GM18858 (cell line): Measurements from ENCODE around the gene S100P.

ENCODE experiments used
- ATAC-seq: cut with Tn5 transposase; IDR thresholded peaks from one replicate; pipeline ENCODE4 v1.9.1; 2021; ENCODE audit not compliant: unreplicated experiment

Gene S100P

DNA sequence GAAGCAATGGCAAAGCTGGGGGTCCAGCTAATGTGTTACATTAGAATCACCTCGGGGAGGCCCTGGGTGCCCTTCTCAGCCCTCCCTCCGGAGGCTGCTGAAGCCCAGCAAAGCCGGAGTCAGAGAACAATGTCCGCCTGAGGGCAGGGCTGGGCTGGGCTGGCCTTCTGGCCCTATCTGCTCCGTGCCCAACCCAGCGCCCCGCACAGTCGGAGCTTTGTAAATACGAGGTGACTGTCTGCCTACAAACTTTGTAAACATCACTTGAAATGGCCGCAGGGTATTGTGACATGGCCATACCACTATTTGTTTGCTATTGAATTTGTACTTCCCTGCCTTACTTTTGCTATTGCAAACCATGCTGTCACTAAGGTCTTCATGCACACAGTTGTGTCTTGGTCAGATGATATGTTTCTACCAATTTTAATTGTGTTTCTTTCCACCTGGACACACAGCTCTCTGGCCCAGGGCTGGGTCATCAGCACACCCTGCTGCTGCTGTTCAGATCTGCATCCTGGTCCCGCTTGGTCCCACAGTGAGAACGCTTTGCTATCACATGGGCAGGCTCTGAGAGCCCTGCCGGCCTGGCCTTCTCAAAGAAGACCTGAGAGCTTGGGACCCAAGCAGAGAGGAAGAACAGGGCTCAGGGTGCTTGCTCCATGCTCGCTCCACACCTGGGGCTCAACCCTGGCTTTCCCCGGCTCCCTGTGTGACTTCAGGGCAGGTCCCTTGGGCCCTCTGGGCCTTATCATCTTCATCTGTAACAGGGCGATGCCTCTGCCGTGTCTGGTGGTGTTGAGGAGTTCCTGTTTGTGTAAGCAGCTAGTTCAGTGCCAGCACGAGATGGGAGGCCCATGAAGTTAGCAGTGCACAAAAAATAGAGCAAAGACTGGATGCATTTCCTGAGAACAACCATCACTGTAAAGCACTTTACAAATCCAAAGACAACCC lies 2.3 kb downstream of the S100P start:
- no peak for ATAC-seq

DNA sequence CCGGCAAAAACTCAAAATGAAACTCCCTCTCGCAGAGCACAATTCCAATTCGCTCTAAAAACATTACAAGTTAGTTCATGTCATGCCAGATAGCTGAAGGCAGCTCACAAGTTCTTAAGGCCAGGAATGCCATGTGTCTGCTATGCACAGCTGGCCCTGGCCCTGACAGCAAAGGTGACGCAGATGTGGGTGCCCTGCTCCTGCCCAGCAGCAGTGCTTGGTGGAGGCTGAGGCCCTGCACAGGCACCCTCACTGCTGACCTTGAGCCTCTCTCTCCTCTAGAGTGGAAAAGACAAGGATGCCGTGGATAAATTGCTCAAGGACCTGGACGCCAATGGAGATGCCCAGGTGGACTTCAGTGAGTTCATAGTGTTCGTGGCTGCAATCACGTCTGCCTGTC lies 2.9 kb downstream of the S100P start:
- ATAC-seq = no peak

DNA sequence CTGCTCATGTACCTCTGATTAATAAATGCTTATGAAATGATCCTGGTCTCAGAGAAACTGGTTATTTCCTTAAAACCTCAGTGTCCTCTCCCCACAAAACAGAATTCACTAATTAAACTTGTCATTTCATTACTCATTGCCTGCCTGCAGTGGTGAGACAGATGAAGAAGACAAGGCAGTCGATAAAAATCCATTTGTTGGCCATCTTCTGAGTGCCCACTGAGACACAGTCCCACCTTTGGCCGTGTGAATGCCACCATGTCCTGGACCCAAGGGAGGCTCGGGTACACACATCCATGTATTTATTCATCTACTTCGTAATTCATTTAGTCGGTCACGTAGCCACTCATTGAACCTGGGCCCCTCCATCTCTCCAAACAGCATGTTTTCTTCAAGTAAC lies 3.5 kb downstream of the S100P start:
- no peak for ATAC-seq

DNA sequence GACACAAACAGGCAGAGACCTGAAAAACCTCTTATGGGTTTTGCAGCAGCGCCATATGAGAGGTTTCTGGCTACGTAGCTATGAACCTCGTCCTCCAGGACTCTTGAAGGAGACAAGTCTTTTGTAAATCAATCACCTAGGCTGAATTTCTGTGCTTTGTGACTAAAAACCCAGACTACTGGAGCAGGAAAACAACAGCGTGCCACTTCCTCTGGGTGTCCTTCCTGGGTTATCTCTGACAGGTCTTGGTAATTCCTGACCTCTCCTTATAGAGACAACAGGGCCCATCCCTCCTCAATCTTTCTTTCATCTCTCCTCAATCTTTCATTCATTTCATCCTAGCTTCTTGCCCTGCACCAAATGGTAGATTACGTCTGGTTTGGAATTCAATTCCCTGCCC lies 5.7 kb downstream of the S100P start:
- ATAC-seq = no peak

DNA sequence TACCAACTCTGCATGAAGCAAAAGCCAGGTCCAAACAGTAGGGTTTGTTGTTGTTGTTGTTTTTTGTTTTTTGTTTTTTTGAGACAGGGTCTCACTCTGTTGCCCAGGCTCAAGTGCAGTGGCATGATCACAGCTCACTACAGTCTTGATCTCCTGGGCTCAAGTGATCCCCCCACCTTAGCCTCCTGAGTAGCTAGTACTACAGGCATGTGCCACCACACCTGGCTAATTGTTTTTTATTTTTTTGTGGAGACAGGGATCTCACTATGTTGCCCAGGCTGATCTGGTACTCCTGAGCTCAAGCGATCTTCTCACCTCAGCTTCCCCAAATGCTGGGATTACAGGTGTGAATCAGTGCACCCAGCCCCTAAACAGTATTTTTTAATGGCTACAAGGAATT lies 6.2 kb downstream of the S100P start:
- no peak for ATAC-seq

DNA sequence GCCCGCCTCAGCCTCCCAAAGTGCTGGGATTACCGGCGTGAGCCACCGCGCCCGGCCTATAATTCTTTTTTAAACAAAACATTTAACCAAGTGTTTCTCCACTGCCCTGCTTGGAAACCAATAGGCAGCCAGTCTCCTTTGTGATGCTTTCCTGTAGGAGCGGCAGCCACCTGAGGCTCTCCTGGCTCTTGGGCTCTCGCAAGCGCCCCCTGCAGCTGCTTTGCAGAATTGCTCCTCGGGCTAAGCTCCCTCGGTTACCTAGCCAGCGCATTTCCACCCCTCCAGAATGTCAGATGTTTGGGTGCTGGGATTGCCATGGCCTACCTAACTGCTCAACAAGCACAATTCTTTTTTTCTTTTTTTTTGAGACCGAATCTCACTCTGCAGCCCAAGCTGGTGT lies 7.7 kb downstream of the S100P start:
- no peak for ATAC-seq

DNA sequence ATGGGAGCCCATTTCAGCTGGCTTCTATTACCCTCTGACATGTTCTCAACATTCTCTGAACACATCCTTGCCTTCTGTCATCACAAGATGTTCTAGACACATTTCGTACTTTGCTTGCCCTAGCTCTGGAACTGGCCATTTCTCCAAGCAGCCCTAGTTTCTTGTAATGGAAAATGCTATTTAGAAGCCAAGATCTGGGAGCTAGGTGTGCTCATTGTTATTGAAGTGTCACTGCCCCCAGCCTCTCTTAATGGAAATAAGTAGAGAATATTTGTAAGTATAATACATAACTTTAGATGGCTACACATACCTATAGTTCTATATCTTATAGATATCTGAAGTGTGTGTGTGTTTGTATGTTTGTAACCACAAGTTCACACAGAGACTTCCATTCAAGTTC lies 9.1 kb downstream of the S100P start:
- no peak for ATAC-seq

DNA sequence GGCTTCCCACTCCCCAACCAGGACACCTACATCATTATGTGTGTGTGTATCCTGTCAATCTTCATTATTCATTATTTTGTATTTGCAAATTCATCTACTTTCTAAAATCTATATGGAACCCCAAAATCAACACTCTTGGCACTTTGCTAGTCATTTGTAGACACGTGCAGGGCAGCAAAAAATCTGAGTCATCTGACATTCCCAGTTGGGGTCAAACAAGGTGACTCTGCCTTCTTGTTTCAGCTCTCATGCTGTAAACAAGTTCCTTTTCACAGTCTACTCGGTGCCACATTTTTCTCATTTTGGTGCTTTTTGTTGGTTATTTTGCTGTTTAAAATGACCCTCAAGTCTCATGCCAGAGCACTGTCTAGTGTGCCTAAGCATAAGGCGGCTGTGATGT lies 10.1 kb downstream of the S100P start:
- ATAC-seq = no peak

DNA sequence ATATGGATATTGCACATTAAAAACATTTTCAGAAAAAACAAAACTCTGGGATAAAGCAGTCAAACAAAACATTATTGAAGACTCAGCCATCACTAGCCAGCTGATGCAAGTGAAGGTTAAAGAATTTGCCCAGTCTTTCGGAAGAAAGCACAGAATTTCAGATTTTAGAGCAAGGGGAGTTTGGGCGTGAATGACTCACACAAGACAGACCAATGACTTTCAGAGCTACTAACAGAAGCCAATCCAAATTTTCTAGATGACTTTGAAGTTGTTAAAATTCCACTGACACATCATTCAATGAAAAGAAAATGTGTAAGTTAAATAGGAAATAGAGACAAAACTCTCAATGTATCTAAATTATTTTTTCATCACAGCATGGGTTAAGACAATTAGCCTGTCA lies 12.0 kb downstream of the S100P start:
- no peak for ATAC-seq

DNA sequence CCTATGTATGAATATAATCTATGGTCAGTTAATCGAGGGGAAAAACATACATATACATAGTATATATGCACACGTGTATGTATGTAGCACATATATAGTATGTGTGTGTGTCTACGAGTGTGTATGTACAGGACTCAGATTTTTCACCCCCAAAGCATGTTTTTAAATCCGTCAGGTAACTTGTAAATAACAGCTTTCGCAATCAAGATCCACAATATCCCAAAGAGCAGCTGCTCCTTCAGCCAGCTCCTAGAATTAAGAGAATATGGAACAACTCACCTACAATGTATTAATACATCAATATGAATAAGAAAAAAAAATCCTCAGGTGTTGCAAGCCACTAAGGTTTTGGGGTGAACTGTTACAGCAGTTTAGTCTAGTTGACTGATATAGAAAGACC lies 12.5 kb downstream of the S100P start:
- ATAC-seq = no peak

DNA sequence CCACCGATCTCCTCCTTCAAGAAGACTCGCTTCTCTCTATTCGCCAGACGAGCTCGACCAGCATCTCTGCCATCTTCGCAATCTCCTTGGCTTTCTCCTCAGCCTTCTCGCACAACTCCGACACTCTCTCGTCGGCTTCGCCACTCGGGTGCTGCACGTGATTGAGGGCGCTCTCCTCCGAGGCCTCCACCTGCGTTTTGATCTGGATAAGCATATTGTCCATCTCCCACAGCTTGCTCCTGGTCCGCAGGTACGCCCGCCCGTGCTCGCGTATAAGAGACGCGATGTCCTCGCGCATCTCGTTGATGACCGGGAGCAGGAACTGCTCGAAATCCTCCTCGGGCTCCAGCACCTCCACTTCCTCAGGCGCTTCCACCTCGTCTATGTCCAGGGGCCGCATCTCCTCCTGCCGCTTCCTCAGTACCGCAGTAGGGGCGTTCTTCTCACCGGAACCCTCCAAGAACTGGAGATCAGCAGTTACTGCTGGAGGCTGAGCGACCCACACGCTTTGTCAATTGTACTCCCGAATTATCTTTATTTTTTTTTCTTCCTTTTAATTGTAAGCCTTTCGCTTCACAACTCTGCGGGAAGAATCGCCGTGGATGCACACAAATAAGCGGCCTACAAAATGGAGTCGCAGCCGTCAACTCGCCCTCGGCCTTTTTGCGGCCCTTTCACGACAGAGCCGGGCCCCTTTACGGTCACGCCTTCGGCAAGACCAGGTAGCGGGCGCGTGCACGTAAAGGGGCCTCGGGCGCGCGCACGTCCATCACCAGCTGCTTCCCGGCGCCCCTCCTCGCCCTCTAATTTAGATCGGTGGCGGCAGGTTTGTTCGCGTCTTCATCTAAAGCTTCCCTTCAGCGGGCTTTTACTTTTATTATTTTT lies 15.8 kb downstream of the S100P start, which contains the start of gene MRFAP1L1:
Gene MRFAP1L1, minus strand, starts transcription at position 636 of the 885 bp plus-strand sequence. Its CDS starts 236 bp downstream, at position 400.
- ATAC-seq = peak; percentile 41

DNA sequence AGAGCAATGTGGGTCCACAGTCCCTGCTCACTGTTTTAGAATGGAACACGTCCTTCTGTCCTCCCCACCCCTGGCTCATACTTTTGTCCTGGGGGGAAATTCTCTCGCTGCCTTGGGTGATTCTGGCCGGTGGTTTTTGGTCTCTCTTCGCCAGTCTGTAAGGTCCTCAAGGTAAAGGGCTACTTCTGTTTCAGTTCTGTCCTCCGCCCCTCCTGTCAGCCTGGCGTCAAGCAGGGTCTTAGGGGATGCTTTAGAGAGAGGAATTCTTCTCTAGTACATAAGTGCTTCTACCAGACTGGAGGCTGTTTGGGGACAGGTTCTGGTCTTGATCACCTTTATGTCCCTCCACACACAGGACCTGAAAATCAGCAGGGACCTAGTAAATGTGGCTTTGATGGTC lies 16.6 kb downstream of the S100P start:
- no peak for ATAC-seq

DNA sequence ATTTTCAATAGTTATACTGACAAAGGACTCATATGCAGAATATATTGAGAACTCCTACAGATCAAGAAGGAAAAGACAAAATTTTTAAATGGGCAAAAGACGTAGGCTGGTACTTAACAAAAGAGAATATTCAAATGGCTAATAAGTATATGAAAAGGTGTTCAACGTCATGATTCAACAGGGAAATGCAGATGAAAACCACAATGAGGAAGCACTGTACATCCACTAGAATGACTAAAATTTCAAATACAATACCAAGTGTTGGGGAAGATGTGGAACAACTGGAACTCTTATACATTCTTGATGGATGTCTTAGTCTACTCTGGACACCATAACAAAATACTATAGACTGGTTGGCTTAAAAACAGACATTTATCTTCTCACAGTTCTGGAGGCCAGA lies 17.3 kb downstream of the S100P start:
- no peak for ATAC-seq

DNA sequence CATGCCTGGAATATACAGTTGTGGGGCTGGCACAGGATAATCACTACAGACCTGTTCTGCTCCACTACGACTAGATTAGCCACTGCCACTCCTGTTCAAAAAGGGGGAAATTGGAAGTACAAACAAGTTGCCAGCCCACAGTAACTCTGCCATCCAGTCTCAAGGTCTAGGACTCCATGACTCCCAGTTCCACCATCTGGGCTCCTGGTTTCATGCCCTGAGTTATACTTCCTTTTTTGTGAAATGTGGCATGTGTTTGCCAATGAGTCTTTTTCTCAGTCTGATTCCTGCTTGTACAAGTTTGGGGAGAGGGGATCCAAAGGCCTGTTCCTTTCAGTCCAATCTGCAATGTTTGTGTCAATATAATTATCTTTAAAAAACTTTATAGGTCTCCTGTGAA lies 21.3 kb downstream of the S100P start:
- ATAC-seq = no peak

DNA sequence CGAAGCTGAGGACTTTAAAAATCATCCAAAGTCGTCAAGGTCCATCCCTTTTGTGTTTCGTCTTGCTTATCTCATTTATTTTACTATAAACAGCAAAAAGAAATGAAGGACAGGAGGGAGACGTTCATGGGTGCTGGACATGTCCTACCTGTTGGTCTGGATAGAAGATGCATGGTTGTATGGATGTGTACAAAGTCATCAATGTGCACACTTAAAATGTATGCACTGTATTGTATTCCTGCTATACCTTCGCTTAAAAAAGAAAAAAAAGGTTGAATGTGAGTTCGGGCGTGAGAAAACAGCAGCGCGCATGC lies 22.0 kb downstream of the S100P start:
- ATAC-seq = no peak

DNA sequence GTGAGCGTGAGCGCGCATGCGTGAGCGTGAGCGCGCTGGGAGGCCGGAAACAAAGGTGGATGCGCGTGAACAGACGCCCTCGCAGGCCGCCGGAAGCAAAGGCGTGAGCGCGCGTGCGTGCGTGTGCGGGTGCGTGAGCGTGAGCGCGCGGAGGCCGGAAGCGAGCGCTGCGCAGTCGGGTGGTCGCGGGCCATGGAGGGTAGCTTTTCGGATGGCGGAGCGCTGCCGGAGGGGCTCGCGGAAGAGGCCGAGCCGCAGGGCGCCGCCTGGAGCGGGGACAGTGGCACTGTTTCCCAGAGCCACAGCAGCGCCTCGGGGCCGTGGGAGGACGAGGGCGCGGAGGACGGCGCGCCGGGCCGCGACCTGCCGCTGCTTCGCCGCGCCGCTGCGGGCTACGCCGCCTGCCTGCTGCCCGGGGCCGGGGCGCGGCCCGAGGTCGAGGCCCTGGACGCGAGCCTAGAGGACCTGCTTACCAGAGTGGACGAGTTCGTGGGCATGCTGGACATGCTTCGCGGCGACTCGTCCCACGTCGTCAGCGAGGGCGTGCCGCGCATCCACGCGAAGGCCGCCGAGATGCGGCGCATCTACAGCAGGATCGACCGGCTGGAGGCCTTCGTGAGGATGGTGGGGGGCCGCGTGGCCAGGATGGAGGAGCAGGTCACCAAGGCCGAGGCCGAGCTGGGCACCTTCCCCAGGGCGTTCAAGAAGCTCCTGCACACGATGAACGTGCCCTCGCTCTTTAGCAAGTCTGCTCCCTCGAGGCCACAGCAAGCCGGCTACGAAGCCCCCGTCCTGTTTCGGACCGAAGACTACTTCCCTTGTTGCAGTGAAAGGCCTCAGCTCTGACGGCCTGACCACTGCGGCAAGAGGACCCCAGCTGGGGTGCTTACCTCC lies 22.6 kb downstream of the S100P start, which contains the start of gene BLOC1S4:
Gene BLOC1S4, plus strand, starts transcription at position 157 of the 894 bp plus-strand sequence. Its CDS starts 36 bp downstream, at position 193.
- ATAC-seq = peak; percentile 70

DNA sequence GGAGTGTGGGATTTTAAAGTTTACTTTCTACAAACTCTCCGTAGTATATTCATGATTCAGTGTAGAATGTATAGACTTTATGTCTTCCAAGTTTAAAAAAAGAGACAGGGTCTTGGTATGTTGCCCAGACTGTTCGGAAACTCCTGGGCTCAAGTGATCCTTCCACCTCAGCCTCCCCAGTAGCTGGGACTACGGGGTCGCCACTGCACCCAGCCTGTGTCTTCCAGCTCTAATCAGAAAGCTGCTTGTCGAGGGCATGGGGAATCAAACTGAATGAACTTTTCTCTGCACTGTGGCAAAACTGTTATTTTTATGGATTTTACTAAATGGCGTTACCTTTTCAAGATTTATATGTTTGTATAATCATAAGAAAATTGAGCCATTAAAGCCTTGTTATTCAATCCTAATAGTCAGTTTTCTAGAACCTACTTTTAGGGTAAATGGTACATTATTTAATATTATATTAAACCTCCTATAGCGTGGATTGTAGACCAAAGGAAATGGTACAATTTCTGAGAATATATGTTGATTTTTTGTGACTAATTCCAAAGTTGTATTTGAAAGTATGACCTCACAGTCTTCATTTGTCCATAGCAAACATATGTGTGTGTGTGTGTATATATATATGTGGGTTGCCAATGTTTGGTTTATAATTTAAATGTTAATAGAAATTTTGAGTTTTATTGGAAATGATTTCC lies 23.4 kb downstream of the S100P start:
- no peak for ATAC-seq

DNA sequence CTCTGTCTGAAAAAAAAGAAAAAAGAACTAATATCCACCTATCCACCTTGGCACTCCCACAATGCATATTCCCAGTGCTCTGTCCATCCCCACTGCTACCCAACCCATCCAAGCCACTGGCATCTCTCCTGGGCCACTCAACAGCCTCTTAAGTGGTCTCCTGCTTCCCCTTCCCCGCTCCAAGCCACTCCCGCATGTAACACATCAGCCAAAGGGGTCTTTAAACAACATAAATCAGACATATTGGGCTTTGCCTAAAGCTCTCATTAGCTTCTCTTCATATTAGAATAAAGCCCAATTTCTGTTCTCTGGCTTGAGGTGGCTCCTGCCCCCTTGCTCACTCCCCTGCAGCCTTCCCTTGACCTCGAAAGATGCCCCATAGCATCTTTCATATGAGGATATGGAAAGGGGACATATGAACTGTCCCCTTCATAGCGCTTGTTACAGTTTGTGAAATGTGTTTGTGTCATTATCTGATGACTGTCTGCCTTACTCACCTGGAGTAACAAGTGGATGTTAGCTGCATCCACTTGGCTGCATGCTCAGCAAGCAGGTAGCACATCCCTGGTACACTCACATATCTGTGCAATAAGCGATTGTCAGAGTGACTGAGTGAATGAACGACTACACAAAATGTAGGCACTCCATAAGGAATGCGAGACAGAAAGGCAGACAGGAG lies 25.4 kb downstream of the S100P start:
- no peak for ATAC-seq

DNA sequence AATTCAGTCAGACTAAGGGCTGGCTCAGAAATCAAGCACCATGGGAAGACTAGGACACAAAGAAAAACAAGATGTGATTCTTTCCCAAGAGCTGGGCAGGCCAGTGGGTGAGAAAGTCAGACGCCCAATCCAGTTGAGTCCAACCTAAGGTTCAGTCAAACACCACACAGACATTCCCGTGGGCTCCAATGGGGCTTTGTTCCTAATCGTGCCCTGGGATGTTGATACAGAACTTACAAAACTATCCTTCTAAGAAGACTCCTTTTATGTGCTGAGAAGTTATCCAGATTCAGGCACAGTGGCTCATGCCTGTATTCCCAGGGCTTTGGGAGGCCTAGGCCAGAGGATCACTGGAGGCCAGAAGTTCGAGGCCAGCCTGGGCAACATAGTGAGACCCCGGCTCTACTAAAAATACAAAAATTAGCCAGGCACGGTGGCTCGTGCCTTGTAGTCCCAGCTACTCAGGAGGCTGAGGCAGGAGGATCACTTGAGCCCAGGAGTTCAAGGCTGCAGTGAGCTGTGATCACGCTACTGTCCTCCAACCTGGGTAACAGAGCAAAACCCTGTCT lies 26.0 kb downstream of the S100P start:
- no peak for ATAC-seq
